ENCODE results near the gene RNF7. TPM values are rescaled to one million over a fixed set of nuclear protein-coding genes. Genes with fewer than 3 reads are reported as not detected.

Gene RNF7
- polyA plus RNA-seq, 2 of the 4 experiments (the other 2 are of a cell fraction) = 84.1 to 147 TPM

DNA sequence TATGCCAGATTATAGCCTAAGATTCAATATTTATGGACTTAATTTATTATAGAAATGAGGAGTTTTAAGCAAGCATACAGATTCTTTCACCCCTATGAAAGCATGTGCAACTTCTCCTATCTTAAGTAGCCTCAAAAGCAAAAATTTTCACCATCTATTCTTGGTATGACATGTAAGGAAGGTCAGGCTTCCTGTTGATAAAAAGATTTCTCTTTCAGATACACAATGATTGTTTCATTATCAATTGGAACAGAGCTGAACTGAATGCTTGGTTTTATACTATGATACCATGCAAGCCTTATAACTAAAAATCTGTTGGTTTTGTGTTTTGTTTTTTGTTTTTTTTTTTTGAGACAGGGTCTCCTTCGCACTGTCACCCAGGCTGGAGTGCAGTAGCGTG lies 29.0 kb downstream of the RNF7 start:
- Histone ChIP-seq H3K4me2 (no peak overlapping the region), H3K4me1 (no peaks in the 10 kb centered on the region), H3K9me3 (no peaks in the 10 kb centered on the region), H3K27ac (no peak overlapping the region), H3K4me3 (no peak overlapping the region)
- TF ChIP-seq EHMT2 (IDR thresholded peaks at IDR 0.05; ENCODE audit: low read depth) (no peak), CBX8 (IDR thresholded peaks at IDR 0.05) (no peak), NPAS2 (CRISPR knock-in tag; IDR thresholded peaks at IDR 0.05; ENCODE audit: borderline replicate concordance) (no peak), FOSL2 (IDR thresholded peaks at IDR 0.05) (no peak), FOSL2 (CRISPR knock-in tag; IDR thresholded peaks at IDR 0.05) (no peak), ZSCAN20 (CRISPR knock-in tag; IDR thresholded peaks at IDR 0.05) (no peak), TP53 (CRISPR knock-in tag; IDR thresholded peaks at IDR 0.05) (no peak), EHF (CRISPR knock-in tag; IDR thresholded peaks at IDR 0.05) (no peak), CEBPB (IDR thresholded peaks at IDR 0.05) (no peak), HEYL (CRISPR knock-in tag; IDR thresholded peaks at IDR 0.05) (no peak), PHF8 (IDR thresholded peaks at IDR 0.05; ENCODE audit: borderline replicate concordance, low read depth) (no peak), CBX2 (IDR thresholded peaks at IDR 0.05; ENCODE audit: borderline replicate concordance, low read depth) (no peak), GATA3 (IDR thresholded peaks at IDR 0.05; ENCODE audit: borderline replicate concordance) (no peak)
- TF ChIP-seq, protein P1, sequence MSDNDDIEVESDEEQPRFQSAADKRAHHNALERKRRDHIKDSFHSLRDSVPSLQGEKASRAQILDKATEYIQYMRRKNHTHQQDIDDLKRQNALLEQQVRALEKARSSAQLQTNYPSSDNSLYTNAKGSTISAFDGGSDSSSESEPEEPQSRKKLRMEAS (IDR thresholded peaks at IDR 0.05) = no peak
- POLR2A ChIA-PET = no interaction called here
- no peak for ATAC-seq
- no peak for FAIRE-seq
- 93% methylated on average over 2 of the region's 2 CpGs for WGBS (ENCODE audit: missing lambda C conversion rate)
- CTCF ChIA-PET = no interaction called here
- DNase-seq (ENCODE audit: low read depth in 1 of 2, low spot score in 1 of 2) = no peak

DNA sequence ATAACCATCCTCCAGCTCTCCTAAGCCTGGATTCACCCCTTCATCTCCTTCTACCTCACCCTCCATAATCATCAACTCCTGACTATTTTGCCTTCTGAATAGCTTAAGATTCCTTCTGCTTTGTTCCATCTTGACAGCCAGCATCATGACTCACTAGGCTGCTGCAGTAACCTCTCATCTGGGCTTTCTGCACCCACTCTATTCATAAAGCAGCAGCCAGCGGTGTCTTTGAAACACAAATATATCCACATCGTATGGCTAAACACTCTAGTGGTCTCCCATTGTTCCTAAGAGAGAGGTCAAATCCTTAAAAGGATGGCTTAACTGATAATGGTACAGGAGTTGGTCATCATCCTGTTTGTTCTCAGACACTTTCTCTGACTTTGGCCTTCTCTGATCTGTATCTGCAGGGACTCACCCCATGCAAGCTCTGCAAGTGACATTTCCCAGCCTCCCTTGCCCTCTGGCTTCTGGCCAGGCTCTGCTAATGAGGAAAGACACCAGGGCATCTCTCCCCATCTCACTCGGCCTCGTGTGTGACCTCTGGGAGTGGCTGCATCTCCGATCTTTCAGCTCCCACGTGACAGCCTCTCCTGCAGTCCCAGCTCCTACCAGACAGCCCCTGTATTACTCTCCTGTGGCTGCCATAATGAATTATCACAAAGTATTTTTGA lies 31.3 kb downstream of the RNF7 start:
- DNase-seq (ENCODE audit: low read depth in 1 of 2, low spot score in 1 of 2) (no peak), FAIRE-seq (no peak), ATAC-seq (peak; percentile 56 to 69; a peak in 3 of 6 replicates)
- ChIA-PET POLR2A (no interaction called here), CTCF (interaction anchor here (1.0 to 1.2 kb wide), 2 partner anchors 19 to 27 kb away, joined by 3 read pairs; no protein-coding TSS in a partner anchor)
- TF ChIP-seq BHLHE40 (IDR thresholded peaks at IDR 0.05; ENCODE audit: low read depth, low read length) (no peak), FOSB (CRISPR knock-in tag; IDR thresholded peaks at IDR 0.05) (no peak), CBX2 (IDR thresholded peaks at IDR 0.05; ENCODE audit: borderline replicate concordance, low read depth) (no peak), SMC3 (IDR thresholded peaks at IDR 0.05) (no peak), HDAC2 (IDR thresholded peaks at IDR 0.05) (no peak), NR3C1 (IDR thresholded peaks at IDR 0.05) (no peak), HOXB5 (CRISPR knock-in tag; IDR thresholded peaks at IDR 0.05) (no peak), MAZ (IDR thresholded peaks at IDR 0.05; ENCODE audit: borderline replicate concordance, low read depth, low read length) (no peak), MAFK (IDR thresholded peaks at IDR 0.05; ENCODE audit: partially characterized antibody) (no peak), CHD4 (IDR thresholded peaks at IDR 0.05; ENCODE audit: borderline replicate concordance) (no peak), NPAS2 (CRISPR knock-in tag; IDR thresholded peaks at IDR 0.05; ENCODE audit: borderline replicate concordance) (no peak)
- TF ChIP-seq, protein P2, sequence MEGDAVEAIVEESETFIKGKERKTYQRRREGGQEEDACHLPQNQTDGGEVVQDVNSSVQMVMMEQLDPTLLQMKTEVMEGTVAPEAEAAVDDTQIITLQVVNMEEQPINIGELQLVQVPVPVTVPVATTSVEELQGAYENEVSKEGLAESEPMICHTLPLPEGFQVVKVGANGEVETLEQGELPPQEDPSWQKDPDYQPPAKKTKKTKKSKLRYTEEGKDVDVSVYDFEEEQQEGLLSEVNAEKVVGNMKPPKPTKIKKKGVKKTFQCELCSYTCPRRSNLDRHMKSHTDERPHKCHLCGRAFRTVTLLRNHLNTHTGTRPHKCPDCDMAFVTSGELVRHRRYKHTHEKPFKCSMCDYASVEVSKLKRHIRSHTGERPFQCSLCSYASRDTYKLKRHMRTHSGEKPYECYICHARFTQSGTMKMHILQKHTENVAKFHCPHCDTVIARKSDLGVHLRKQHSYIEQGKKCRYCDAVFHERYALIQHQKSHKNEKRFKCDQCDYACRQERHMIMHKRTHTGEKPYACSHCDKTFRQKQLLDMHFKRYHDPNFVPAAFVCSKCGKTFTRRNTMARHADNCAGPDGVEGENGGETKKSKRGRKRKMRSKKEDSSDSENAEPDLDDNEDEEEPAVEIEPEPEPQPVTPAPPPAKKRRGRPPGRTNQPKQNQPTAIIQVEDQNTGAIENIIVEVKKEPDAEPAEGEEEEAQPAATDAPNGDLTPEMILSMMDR (IDR thresholded peaks at IDR 0.05) = no peak
- Histone ChIP-seq H3K4me1 (no peaks in the 10 kb centered on the region), H3K4me2 (no peak overlapping the region), H3K4me3 (no peak overlapping the region), H3K27ac (no peak overlapping the region), H3K9me3 (no peaks in the 10 kb centered on the region)
- WGBS (ENCODE audit: missing lambda C conversion rate) = 52% methylated on average over 6 of the region's 6 CpGs

GRCh38 chr3:141773676-141774075 lies 35.6 kb downstream of the RNF7 start:
- ChIA-PET CTCF (interaction anchor here (1.0 kb wide), 1 partner anchor 9 kb away, joined by 3 read pairs; no protein-coding TSS in a partner anchor), POLR2A (no interaction called here)
- no peak for DNase-seq (ENCODE audit: low read depth in 1 of 2, low spot score in 1 of 2)
- Histone ChIP-seq H3K4me3 (no peak overlapping the region), H3K9me3 (no peaks in the 10 kb centered on the region), H3K4me1 (no peaks in the 10 kb centered on the region), H3K4me2 (no peak overlapping the region), H3K27ac (no peak overlapping the region)
- FAIRE-seq = no peak
- peak; percentile 31 for TF ChIP-seq ZFP36 (IDR thresholded peaks at IDR 0.05; ENCODE audit: borderline replicate concordance, partially characterized antibody)
- TF ChIP-seq, protein P1 (IDR thresholded peaks at IDR 0.05) = no peak
- WGBS (ENCODE audit: missing lambda C conversion rate) = 94% methylated on average over 6 of the region's 6 CpGs
- ATAC-seq = no peak
